ENCODE data around the gene TMEM62. TPM values are rescaled to one million over a fixed set of nuclear protein-coding genes. Genes with fewer than 3 reads are reported as not detected.

Gene TMEM62
- total RNA-seq, 6 experiments from 2014 or later, result 7.6 to 17.1 (median 9.6) TPM

GRCh38 chr15:43103907-43104306, 29.5 kb upstream of the TMEM62 start:
- peaks cover 0 to 6% (median 2%) of the 10 kb centered on the region in 4 donors for H3K4me1 ChIP-seq
- H3K27ac ChIP-seq, result no peak overlapping the region
- no peak for ATAC-seq
- intact Hi-C loops (cut with DNase I), result no loop called here
- no peaks in the 10 kb centered on the region for H3K36me3 ChIP-seq
- 31% methylated on average over 1 of the region's 1 CpG for whole genome bisulfite sequencing (ENCODE audit: insufficient coverage, low coverage, low lambda C conversion rate, missing lambda C conversion rate)
- H3K27me3 ChIP-seq, result no peaks in the 10 kb centered on the region
- TF ChIP-seq CTCF (IDR thresholded peaks at IDR 0.05), result no peak
- TF ChIP-seq POLR2A (IDR thresholded peaks at IDR 0.05), result no peak
- no peaks in the 10 kb centered on the region for H3K9me3 ChIP-seq
- H3K4me3 ChIP-seq, result no peak overlapping the region
- no peak for DNase-seq

- DNase-seq, result no peak
- Histone ChIP-seq H3K4me3 (no peak overlapping the region), H3K27me3 (no peaks in the 10 kb centered on the region), H3K27ac (no peak overlapping the region), H3K9me3 (no peaks in the 10 kb centered on the region), H3K36me3 (no peaks in the 10 kb centered on the region), H3K4me1 (peaks cover 0 to 6% (median 2%) of the 10 kb centered on the region in 4 donors)
- 48% methylated on average over 5 of the region's 5 CpGs for WGBS (ENCODE audit: insufficient coverage, low coverage, low lambda C conversion rate, missing lambda C conversion rate)
- ATAC-seq, result no peak
- TF ChIP-seq POLR2A (IDR thresholded peaks at IDR 0.05), result no peak
- TF ChIP-seq CTCF (IDR thresholded peaks at IDR 0.05), result no peak
- intact Hi-C loops (cut with DNase I), result no loop called here
These were observed 29.0 kb upstream of the TMEM62 start for GRCh38 chr15:43104426-43104825.

- Histone ChIP-seq H3K4me3 (peak overlapping the region; percentile 76 to 84 (median 81)), H3K27me3 (no peaks in the 10 kb centered on the region), H3K4me1 (peaks cover 0 to 6% (median 2%) of the 10 kb centered on the region in 4 donors), H3K9me3 (no peaks in the 10 kb centered on the region), H3K36me3 (no peaks in the 10 kb centered on the region), H3K27ac (peak overlapping the region; percentile 78 to 87 (median 87))
- intact Hi-C loops (cut with DNase I), result no loop called here
- TF ChIP-seq POLR2A (IDR thresholded peaks at IDR 0.05) (no peak), CTCF (IDR thresholded peaks at IDR 0.05) (no peak)
- DNase-seq, result peak in 1 of 3 donors; percentile 48
- WGBS (ENCODE audit: insufficient coverage, low coverage, low lambda C conversion rate, missing lambda C conversion rate), result 10% methylated on average over 11 of the region's 11 CpGs
- ATAC-seq, result peak; percentile 45 to 56 (median 50)
These were observed 28.2 kb upstream of the TMEM62 start for GRCh38 chr15:43105077-43105736.

- TF ChIP-seq CTCF (IDR thresholded peaks at IDR 0.05) (no peak), POLR2A (IDR thresholded peaks at IDR 0.05) (peak; percentile 70)
- H3K27me3 ChIP-seq, result no peaks in the 10 kb centered on the region
- H3K27ac ChIP-seq, result peak within 1 kb of the TSS; percentile 78 to 87 (median 87)
- DNase-seq, result peak; percentile 91 to 94 (median 91)
- no peaks in the 10 kb centered on the region for H3K9me3 ChIP-seq
- H3K4me1 ChIP-seq, result peaks cover 0 to 6% (median 2%) of the 10 kb centered on the region in 4 donors
- H3K36me3 ChIP-seq, result no peaks in the 10 kb centered on the region
- intact Hi-C loops (cut with DNase I), result no loop called here
- ATAC-seq, result peak; percentile 96 to 98 (median 97)
- peak within 1 kb of the TSS; percentile 76 to 84 (median 81) for H3K4me3 ChIP-seq
- WGBS (ENCODE audit: insufficient coverage, low coverage, low lambda C conversion rate, missing lambda C conversion rate), result under 1% methylated on average over 25 of the region's 33 CpGs
These were observed 27.5 kb upstream of the TMEM62 start, which contains the start of gene UBR1 for GRCh38 chr15:43105778-43106485. Gene UBR1 (minus strand): TSS chr15:43106038. CDS start chr15:43106022, 16 bp downstream.

Data from right lobe of liver (tissue), 6 donors.